Retinal pigment epithelial cell (primary cell): ENCODE measurements around the gene MNS1.

Experiments used
- DNase-seq: peaks from one replicate; pipeline ENCODE4 v3.0.0-alpha.2; 2010; ENCODE audit warnings: low read depth
- H3K4me3 ChIP-seq: 2 replicates; pipeline ENCODE4 v1.5.1; 2011; ENCODE audit warnings: mild to moderate bottlenecking, low read length, control low read depth, moderate library complexity
- CTCF ChIP-seq: conservative IDR thresholded peaks from 2 replicates; pipeline ENCODE4 v1.5.1; 2011; ENCODE audit warnings: low read depth, low read length, control low read depth, inconsistent platforms

The MNS1 gene

GRCh38 chr15:56390739-56391267, 74.1 kb downstream of the MNS1 start:
- no peak overlapping the region for H3K4me3 ChIP-seq
- no peak for DNase-seq
- TF ChIP-seq CTCF, result no peak

- TF ChIP-seq CTCF, result no peak
- no peak overlapping the region for H3K4me3 ChIP-seq
- DNase-seq, result no peak
Observed at GRCh38 chr15:56385908-56386307, 79.0 kb downstream of the MNS1 start.

GRCh38 chr15:56383010-56383409, 81.9 kb downstream of the MNS1 start:
- no peak for DNase-seq

More at GRCh38 chr15:56383010-56383409, 81.9 kb downstream of the MNS1 start:
- TF ChIP-seq CTCF, result no peak
- no peak overlapping the region for H3K4me3 ChIP-seq
